Suprapubic skin (tissue), 4 donors: ENCODE data around the gene AARSD1. TPM values are rescaled to one million over a fixed set of nuclear protein-coding genes. Genes with fewer than 3 reads are reported as not detected.
"Not testable (repeated sequence)": the region's sequence is repeated elsewhere in the genome, so short reads cannot be mapped to it uniquely, and the experiment has no call there.

Experiments
- DNase-seq, 2 donors: peaks; one replicate each; pipeline ENCODE4 v3.0.0-alpha.2; 2019; ENCODE audit warnings: low spot score in 2 of 2
- H3K27ac ChIP-seq: fragments of 200-600 bp; sonication (generic); one replicate; pipeline ENCODE4 v1.5.1; 2019
- H3K27me3 ChIP-seq: fragments of 200-600 bp; sonication (generic); one replicate; pipeline ENCODE4 v1.5.1; 2019
- H3K36me3 ChIP-seq: fragments of 200-600 bp; sonication (generic); one replicate; pipeline ENCODE4 v1.5.1; 2019
- H3K4me1 ChIP-seq: fragments of 200-600 bp; sonication (generic); one replicate; pipeline ENCODE4 v1.5.1; 2019
- H3K4me3 ChIP-seq: fragments of 200-600 bp; sonication (generic); one replicate; pipeline ENCODE4 v1.5.1; 2019; ENCODE audit warnings: mild to moderate bottlenecking
- H3K9me3 ChIP-seq: fragments of 200-600 bp; sonication (generic); one replicate; pipeline ENCODE4 v1.5.1; 2019
- CTCF ChIP-seq, 2 donors: fragments of 200-600 bp in 1 of 2; fragments of 450-650 bp in 1 of 2; sonication (generic) in 1 of 2; IDR thresholded peaks; one replicate each; pipeline ENCODE4 v1.5.1; 2016 to 2019; ENCODE audit warnings: antibody characterized with exemption in 2 of 2, mild to moderate bottlenecking in 1 of 2, moderate library complexity in 1 of 2
- EP300 ChIP-seq: sonication (generic); formaldehyde crosslinking; IDR thresholded peaks from one replicate; pipeline ENCODE4 v1.6.1; 2017; ENCODE audit warnings: antibody characterized with exemption
- POLR2A ChIP-seq, 2 donors: fragments of 450-650 bp; IDR thresholded peaks; one replicate each; pipeline ENCODE4 v1.6.1; 2017; ENCODE audit warnings: antibody characterized with exemption in 2 of 2, mild to moderate bottlenecking in 2 of 2, moderate library complexity in 2 of 2
- POLR2AphosphoS5 ChIP-seq, 3 donors: sonication (generic); formaldehyde crosslinking; IDR thresholded peaks; one replicate each; pipeline ENCODE4 v1.6.1; 2017; ENCODE audit warnings: antibody characterized with exemption in 3 of 3
- WGBS: methylation state at CpG from one replicate; pipeline ENCODE4 v1.1.5; 2018; 5-methylcytosine and 5-hydroxymethylcytosine counted together
- total RNA-seq, 4 donors: library from RNA; depleted of rRNA; stranded (reverse); fragments of >200 nt; gene quantifications; one replicate each; pipeline ENCODE4 v1.1.0, GENCODE V29; 2016

Gene AARSD1
- total RNA-seq, 4 donors from 2014 or later = 13.6 to 25.1 (median 16.9) TPM

- DNase-seq = no peak
- TF ChIP-seq EP300 (no peak), POLR2A (IDR thresholded peaks at IDR 0.05) (no peak), CTCF (IDR thresholded peaks at IDR 0.05) (no peak), POLR2AphosphoS5 (IDR thresholded peaks at IDR 0.05) (no peak)
- WGBS = 45% methylated on average over 2 of the region's 2 CpGs
These were observed 11.0 kb upstream of the AARSD1 start for GRCh38 chr17:42975265-42975664.

GRCh38 chr17:42973323-42973722 lies 9.1 kb upstream of the AARSD1 start:
- H3K4me1 ChIP-seq, H3K27me3 ChIP-seq, H3K27ac ChIP-seq, DNase-seq, H3K36me3 ChIP-seq, H3K9me3 ChIP-seq, H3K4me3 ChIP-seq: not testable (repeated sequence)
- 38% methylated on average over 5 of the region's 18 CpGs for WGBS

More at GRCh38 chr17:42975265-42975664, 11.0 kb upstream of the AARSD1 start:
- Histone ChIP-seq H3K4me3 (no peak overlapping the region), H3K27me3 (no peaks in the 10 kb centered on the region), H3K36me3 (no peaks in the 10 kb centered on the region), H3K27ac (no peak overlapping the region), H3K9me3 (no peaks in the 10 kb centered on the region), H3K4me1 (peaks cover 6% of the 10 kb centered on the region)

- H3K27me3 ChIP-seq = no peaks in the 10 kb centered on the region
- WGBS = 90% methylated on average over 5 of the region's 5 CpGs
These were observed 7.3 kb upstream of the AARSD1 start for GRCh38 chr17:42971589-42971988.

GRCh38 chr17:42969001-42969581 lies 4.8 kb upstream of the AARSD1 start:
- no peak overlapping the region for H3K27ac ChIP-seq
- WGBS = 38% methylated on average over 5 of the region's 5 CpGs
- no peaks in the 10 kb centered on the region for H3K27me3 ChIP-seq
- H3K4me3 ChIP-seq = no peak overlapping the region
- H3K4me1 ChIP-seq = peaks cover 5% of the 10 kb centered on the region
- no peaks in the 10 kb centered on the region for H3K36me3 ChIP-seq
- DNase-seq = no peak
- H3K9me3 ChIP-seq = no peaks in the 10 kb centered on the region
- TF ChIP-seq POLR2AphosphoS5 (IDR thresholded peaks at IDR 0.05) = no peak
- TF ChIP-seq CTCF (IDR thresholded peaks at IDR 0.05) = no peak
- no peak for TF ChIP-seq POLR2A (IDR thresholded peaks at IDR 0.05)
- TF ChIP-seq EP300 = no peak

More at GRCh38 chr17:42971589-42971988, 7.3 kb upstream of the AARSD1 start:
- Histone ChIP-seq H3K4me1 (no peaks in the 10 kb centered on the region), H3K36me3 (no peaks in the 10 kb centered on the region), H3K27ac (no peak overlapping the region), H3K4me3 (no peak overlapping the region), H3K9me3 (no peaks in the 10 kb centered on the region)
- TF ChIP-seq POLR2AphosphoS5 (IDR thresholded peaks at IDR 0.05) (no peak), POLR2A (IDR thresholded peaks at IDR 0.05) (no peak), EP300 (no peak), CTCF (IDR thresholded peaks at IDR 0.05) (no peak)
- DNase-seq = no peak

DNA sequence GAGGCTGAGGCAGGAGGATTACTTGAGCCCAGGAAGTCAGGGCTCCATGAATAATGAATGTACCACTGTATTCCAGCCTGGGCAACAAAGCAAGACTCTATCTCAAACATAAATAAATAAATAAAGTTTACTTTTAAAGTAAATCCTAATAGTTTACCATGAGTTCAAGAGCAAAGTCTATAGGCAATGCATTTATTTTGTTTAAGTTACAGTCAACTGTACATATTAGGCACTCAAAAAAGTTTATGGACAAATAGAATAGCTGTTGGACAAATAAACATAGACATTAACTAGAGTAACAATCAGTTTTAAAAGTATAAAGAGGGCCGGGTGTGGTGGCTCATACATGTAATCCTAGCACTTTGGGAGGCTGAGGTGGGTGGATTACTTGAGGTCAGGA lies 3.7 kb upstream of the AARSD1 start:
- DNase-seq = no peak
- no peaks in the 10 kb centered on the region for H3K9me3 ChIP-seq
- TF ChIP-seq CTCF (IDR thresholded peaks at IDR 0.05) = no peak
- TF ChIP-seq POLR2A (IDR thresholded peaks at IDR 0.05) = no peak
- TF ChIP-seq POLR2AphosphoS5 (IDR thresholded peaks at IDR 0.05) = no peak
- no peak for TF ChIP-seq EP300
- no peak overlapping the region for H3K4me3 ChIP-seq
- H3K27ac ChIP-seq = no peak overlapping the region
- H3K27me3 ChIP-seq = no peaks in the 10 kb centered on the region
- H3K4me1 ChIP-seq = peaks cover 14% of the 10 kb centered on the region
- no peaks in the 10 kb centered on the region for H3K36me3 ChIP-seq
- WGBS = 85% methylated on average over 1 of the region's 1 CpG

DNA sequence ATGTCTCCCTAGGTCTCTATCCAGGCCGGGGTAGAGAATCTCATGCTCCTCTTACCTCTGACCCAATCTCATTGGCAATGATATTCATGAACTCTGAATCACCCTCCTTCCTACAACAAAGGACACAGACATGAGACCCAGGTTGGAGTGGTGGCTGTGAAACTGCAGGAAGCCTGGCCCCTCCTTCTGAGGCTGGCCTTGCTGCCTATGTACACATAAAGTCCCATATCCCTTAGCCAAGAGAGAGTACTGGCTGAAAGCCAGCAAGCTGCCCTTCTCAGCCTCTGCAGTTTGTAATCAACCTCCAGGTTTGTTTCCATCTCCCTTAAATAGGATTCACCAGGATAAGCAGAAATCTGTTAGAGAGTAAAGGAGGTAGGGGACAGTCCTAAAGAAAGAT lies 10.6 kb downstream of the AARSD1 start:
- no peak for DNase-seq
- 75% methylated on average over 1 of the region's 1 CpG for whole genome bisulfite sequencing
- H3K36me3 ChIP-seq = peaks cover 96% of the 10 kb centered on the region

More for the DNA sequence above, 10.6 kb downstream of the AARSD1 start:
- no peaks in the 10 kb centered on the region for H3K27me3 ChIP-seq
- no peak overlapping the region for H3K4me3 ChIP-seq
- no peaks in the 10 kb centered on the region for H3K9me3 ChIP-seq
- no peak for TF ChIP-seq CTCF (IDR thresholded peaks at IDR 0.05)
- no peak for TF ChIP-seq POLR2A (IDR thresholded peaks at IDR 0.05)
- no peak for TF ChIP-seq POLR2AphosphoS5 (IDR thresholded peaks at IDR 0.05)
- no peak for TF ChIP-seq EP300
- no peaks in the 10 kb centered on the region for H3K4me1 ChIP-seq
- H3K27ac ChIP-seq = no peak overlapping the region
